ENCODE measurements around the gene PGA4.
"Not testable (repeated sequence)": the region's sequence is repeated elsewhere in the genome, so short reads cannot be mapped to it uniquely, and the experiment has no call there.

GRCh38 chr11:61231585-61231984 lies 9.4 kb downstream of the PGA4 start:
- TF ChIP-seq ATF2 (tag by site-specific recombination; IDR thresholded peaks at IDR 0.05; ENCODE audit: low read depth); CTCF (tag by site-specific recombination; IDR thresholded peaks at IDR 0.05); ZNF146 (tag by site-specific recombination; IDR thresholded peaks at IDR 0.05); REST (tag by site-specific recombination; IDR thresholded peaks at IDR 0.05); ZNF423 (tag by site-specific recombination; IDR thresholded peaks at IDR 0.05); ZNF184 (tag by site-specific recombination; IDR thresholded peaks at IDR 0.05); ZSCAN5A (tag by site-specific recombination; IDR thresholded peaks at IDR 0.05): not testable (repeated sequence)
